Measurements from ENCODE around the gene ELMO1. TPM values are rescaled to one million over a fixed set of nuclear protein-coding genes. Genes with fewer than 3 reads are reported as not detected.

The ELMO1 gene
- total RNA-seq, 1 experiment from 2014 or later: 7.8 TPM

GRCh38 chr7:37488163-37488764 is 39.6 kb upstream of the ELMO1 start:
- peak overlapping the region; percentile 3 for H3K27ac ChIP-seq (ENCODE audit: insufficient read length, low read depth, low read length)
- peak overlapping the region in 2 of 3 experiments; percentile 67 to 70; a peak in 2 of 7 replicates for H3K27ac Mint-ChIP-seq

More at GRCh38 chr7:37488163-37488764, 39.6 kb upstream of the ELMO1 start:
- H3K4me1 Mint-ChIP-seq: peaks cover 15 to 29% of the 10 kb centered on the region in 2 experiments
- Histone ChIP-seq H3K23ac (ENCODE audit: insufficient read length, low read depth, low read length) (no peak overlapping the region), H2AK5ac (ENCODE audit: insufficient read length, low read length) (no peak overlapping the region), H2BK20ac (ENCODE audit: low read depth, low read length, poor library complexity, severe bottlenecking) (no peak overlapping the region), H3K9ac (ENCODE audit: extremely low read depth, insufficient read length, low read length) (no peak overlapping the region), H2BK15ac (ENCODE audit: low read depth, low read length) (no peak overlapping the region), H3K79me1 (ENCODE audit: insufficient read depth, low read depth, low read length, poor library complexity, severe bottlenecking) (no peaks in the 10 kb centered on the region), H4K5ac (ENCODE audit: insufficient read length, low read depth, low read length) (no peak overlapping the region), H3T11ph (ENCODE audit: low read length) (no peak overlapping the region), H2BK12ac (ENCODE audit: insufficient read length, low read depth, low read length) (no peak overlapping the region), H3K18ac (ENCODE audit: insufficient read length, low read depth, low read length) (no peak overlapping the region), H3K27me3 (ENCODE audit: insufficient read depth, low read length) (no peaks in the 10 kb centered on the region), H4K8ac (replicated peaks; ENCODE audit: insufficient read length, low read depth, low read length) (no peak overlapping the region), H3K4me2 (ENCODE audit: insufficient read depth, insufficient read length, low read length) (no peak overlapping the region), H2BK120ac (ENCODE audit: low read depth, low read length, poor library complexity, severe bottlenecking) (no peak overlapping the region), H3K23me2 (ENCODE audit: insufficient read length, low read depth, low read length, poor library complexity, severe bottlenecking) (no peaks in the 10 kb centered on the region), H3K4me1 (ENCODE audit: insufficient read depth, low read length) (no peaks in the 10 kb centered on the region; the same call in 1 of the 2 replicates), H3K79me2 (ENCODE audit: insufficient read depth, low read length) (no peaks in the 10 kb centered on the region), H3K56ac (ENCODE audit: insufficient read length, low read depth, low read length) (no peak overlapping the region), H3K9me3 (ENCODE audit: control insufficient read depth, low read depth, low read length) (no peaks in the 10 kb centered on the region), H4K20me1 (ENCODE audit: control insufficient read depth, insufficient read depth, insufficient read length) (no peaks in the 10 kb centered on the region), H4K91ac (ENCODE audit: insufficient read length, low read depth, low read length) (no peak overlapping the region), H2AFZ (ENCODE audit: low read length) (no peak overlapping the region), H3K4ac (ENCODE audit: low read depth, low read length) (no peak overlapping the region), H3K14ac (ENCODE audit: insufficient read depth, low read length) (no peak overlapping the region), H2BK5ac (ENCODE audit: insufficient read length, low read length) (no peak overlapping the region)
- WGBS (ENCODE audit: extremely low coverage, insufficient read length, low lambda C conversion rate): no CpG with 5 or more reads among the region's 3 CpGs
- no peak overlapping the region for H3K4me3 Mint-ChIP-seq
- peak; percentile 62 for DNase-seq
- H3K9me3 Mint-ChIP-seq: peaks cover 14 to 15% of the 10 kb centered on the region in 2 experiments
- TF ChIP-seq, protein P1, sequence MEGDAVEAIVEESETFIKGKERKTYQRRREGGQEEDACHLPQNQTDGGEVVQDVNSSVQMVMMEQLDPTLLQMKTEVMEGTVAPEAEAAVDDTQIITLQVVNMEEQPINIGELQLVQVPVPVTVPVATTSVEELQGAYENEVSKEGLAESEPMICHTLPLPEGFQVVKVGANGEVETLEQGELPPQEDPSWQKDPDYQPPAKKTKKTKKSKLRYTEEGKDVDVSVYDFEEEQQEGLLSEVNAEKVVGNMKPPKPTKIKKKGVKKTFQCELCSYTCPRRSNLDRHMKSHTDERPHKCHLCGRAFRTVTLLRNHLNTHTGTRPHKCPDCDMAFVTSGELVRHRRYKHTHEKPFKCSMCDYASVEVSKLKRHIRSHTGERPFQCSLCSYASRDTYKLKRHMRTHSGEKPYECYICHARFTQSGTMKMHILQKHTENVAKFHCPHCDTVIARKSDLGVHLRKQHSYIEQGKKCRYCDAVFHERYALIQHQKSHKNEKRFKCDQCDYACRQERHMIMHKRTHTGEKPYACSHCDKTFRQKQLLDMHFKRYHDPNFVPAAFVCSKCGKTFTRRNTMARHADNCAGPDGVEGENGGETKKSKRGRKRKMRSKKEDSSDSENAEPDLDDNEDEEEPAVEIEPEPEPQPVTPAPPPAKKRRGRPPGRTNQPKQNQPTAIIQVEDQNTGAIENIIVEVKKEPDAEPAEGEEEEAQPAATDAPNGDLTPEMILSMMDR (conservative IDR thresholded peaks at IDR 0.05): no peak
- H3K27me3 Mint-ChIP-seq (ENCODE audit: low read depth): no peaks in the 10 kb centered on the region; the same call in 1 of the 2 replicates
- peaks cover 0 to 22% (median 13%) of the 10 kb centered on the region in 3 experiments; a peak in 4 of 7 replicates for H3K36me3 Mint-ChIP-seq (ENCODE audit: insufficient read depth in 1 of 3, low read depth in 3 of 3)
